ENCODE data around the gene NOL6. TPM values are rescaled to one million over a fixed set of nuclear protein-coding genes. Genes with fewer than 3 reads are reported as not detected.

The NOL6 gene
- total and polyA plus RNA-seq, 2 of the 8 experiments (the other 6 are each of a cell fraction or from before 2014, with no cell fraction given): 44.0 to 55.0 TPM

DNA sequence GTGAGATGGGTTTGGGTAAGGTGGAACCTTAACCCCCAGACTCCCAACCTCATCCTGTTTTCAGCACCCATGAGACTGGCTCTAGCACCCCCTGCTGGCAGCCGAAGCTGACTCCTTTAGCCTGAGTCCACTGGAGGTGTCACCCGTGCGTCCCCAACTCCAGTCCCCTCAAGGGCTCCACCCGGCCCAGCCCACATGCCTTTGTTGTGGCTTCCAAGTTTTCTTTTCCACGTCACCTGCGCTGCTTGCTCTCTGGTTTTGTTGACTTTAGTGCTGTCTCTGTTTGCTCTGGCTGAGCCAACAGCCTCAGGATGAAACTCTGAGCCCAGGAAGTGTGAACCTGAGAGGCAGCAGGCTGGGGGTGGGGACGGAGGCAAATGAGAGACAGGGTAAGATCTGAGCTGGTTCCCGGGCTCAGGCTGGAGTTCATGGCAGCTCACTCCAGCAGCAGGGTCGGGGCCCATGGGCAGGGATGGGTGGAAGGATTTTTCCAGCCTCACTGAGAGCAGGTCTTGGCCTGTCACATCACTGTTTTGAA is 58.2 kb downstream of the NOL6 start (continued):
- TF ChIP-seq SUZ12 (IDR thresholded peaks at IDR 0.05; ENCODE audit: low read length) (no peak), EZH2 (IDR thresholded peaks at IDR 0.05; ENCODE audit: low read depth, low read length, severe bottlenecking) (no peak)
